Right ventricle myocardium superior (tissue), 1 donor: ENCODE measurements around the gene SPATA21. TPM values are rescaled to one million over a fixed set of nuclear protein-coding genes. Genes with fewer than 3 reads are reported as not detected.
A peak's percentile ranks its signal among the peaks of the same experiment; 100 is the strongest.

Source experiments
- ATAC-seq: fragments of 200-7000 bp; cut with Tn5 transposase; one replicate; pipeline ENCODE4 v1.9.1; 2020; ENCODE audit warnings: mild to moderate bottlenecking; ENCODE audit not compliant: poor library complexity
- DNase-seq: peaks from one replicate; pipeline ENCODE4 v3.0.0-alpha.2; 2020
- intact Hi-C: fragments of 100-400 bp; cut with DNase I; formaldehyde crosslinking; loops from one replicate; pipeline ENCODE4 v1.11.2; 2022
- total RNA-seq: library from RNA; stranded (reverse); fragmentation: NEBNext Ultra II Directional; extraction: Animal tissue kit (Norgen Biotek cat#: 25700); gene quantifications from one replicate; pipeline ENCODE4 v1.2.1, GENCODE V29; 2021
- donor health status: DM: no; HTN: yes; CAD: no; lungs with severe emphysema.

SPATA21 gene
- total RNA-seq, 1 donor from 2014 or later: not detected

DNA sequence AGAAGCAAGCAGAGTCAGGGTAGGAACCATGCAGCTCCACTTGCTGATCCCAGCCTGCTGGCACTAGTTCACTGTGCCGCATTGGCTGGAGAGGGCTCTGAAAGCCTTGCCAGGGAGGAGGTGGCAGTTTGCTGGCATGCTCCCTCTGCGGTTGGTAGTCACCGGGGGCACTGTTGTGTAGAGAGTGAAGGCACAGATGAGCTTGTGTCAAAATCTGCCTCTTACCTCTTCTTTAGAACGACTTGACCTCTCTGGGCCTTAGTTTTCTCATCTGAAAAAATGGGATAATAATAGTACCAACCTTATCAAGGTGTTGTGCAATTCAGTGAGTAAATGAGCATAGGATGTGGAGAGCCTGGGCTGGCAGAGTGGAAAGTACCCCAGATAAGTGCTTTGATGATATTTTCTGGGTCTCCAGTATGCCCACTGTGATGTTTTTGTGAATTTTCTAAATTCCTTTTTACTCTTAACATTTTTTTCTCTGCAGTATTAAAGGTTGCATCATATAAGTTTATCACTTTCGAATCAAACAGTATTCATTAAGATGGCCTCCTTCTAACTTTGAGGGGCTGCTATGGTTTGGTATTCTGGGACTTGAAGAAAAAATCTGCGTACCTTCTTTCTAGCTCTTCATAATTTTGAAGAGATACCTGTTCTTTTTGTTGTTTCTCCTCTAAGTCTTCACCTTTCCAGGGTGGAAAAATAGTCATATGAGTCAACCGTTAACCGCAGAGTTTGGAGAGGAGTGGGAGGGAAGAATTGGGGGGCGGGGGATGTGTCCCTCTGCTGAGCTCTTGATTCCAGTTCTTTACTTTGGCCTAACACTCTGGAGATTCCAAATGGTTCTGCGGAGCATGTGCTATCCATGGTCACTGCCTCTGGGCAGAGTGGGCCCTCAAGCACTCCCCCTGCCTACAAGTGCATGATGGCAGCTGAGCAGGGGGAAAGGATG lies 43.4 kb downstream of the SPATA21 start:
- peak; percentile 23 for ATAC-seq
- intact Hi-C loops: no loop called here
- DNase-seq: peak; percentile 38

DNA sequence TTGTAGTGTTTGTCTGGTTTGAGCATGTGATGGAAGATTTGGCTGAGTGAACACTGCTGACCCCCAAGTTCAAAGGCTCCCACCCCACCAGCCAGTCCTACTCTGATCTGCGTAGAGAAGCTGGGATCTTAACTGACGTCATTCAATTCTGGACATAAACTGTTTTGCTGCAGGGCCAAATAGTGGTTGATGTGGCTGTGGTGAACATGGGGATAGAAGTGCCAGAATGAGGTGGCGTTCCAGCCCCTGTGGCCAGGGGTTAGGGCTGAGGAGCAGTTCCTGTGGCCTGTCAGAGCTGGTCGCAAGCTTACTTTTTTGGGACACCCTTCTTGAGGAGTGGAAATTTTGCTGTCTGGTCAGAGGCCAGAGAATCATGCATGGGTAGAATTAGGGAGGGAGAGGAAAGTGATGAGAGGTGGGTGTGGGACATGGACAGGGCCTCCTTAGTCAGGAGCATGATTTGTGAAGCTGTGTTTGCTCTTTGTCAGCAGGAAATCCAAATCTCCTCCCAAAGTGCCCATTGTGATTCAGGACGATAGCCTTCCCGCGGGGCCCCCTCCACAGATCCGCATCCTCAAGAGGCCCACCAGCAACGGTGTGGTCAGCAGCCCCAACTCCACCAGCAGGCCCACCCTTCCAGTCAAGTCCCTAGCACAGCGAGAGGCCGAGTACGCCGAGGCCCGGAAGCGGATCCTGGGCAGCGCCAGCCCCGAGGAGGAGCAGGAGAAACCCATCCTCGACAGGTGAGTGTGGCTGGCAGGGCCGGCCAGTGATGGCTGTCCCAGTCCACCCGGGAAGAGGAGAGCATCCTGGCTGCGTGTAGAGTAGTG lies 44.3 kb downstream of the SPATA21 start:
- intact Hi-C loops: no loop called here
- ATAC-seq: no peak
- DNase-seq: peak; percentile 36

DNA sequence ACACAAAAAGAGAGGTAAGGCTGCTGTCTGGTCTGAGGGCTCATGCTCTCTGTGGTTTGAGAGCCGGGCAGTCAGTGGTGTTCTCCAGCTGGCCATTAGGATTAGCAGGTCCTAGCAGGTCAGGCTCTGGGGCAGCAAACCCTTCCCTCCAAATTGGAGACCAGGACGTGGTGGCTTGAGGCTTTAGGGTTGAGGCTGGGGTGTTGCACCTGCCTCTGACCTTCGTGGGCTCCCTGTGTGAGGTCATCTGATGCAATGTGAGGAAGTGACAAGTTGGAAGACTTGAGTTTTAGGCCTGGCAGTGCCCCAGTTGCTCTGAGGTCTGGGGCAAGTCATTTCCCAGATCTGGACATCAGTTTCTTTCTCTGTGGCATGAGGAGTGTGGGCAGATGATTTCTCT lies 45.8 kb downstream of the SPATA21 start:
- ATAC-seq (no peak), DNase-seq (peak; percentile 16)
- intact Hi-C loops: no loop called here

GRCh38 chr1:16387201-16388188 lies 49.7 kb downstream of the SPATA21 start:
- peak; percentile 42 for DNase-seq
- intact Hi-C loops: no loop called here

GRCh38 chr1:16386454-16387113 lies 50.6 kb downstream of the SPATA21 start:
- peak; percentile 39 for DNase-seq
- intact Hi-C loops: no loop called here
- ATAC-seq: peak; percentile 74

More at GRCh38 chr1:16387201-16388188, 49.7 kb downstream of the SPATA21 start:
- ATAC-seq: peak; percentile 32

DNA sequence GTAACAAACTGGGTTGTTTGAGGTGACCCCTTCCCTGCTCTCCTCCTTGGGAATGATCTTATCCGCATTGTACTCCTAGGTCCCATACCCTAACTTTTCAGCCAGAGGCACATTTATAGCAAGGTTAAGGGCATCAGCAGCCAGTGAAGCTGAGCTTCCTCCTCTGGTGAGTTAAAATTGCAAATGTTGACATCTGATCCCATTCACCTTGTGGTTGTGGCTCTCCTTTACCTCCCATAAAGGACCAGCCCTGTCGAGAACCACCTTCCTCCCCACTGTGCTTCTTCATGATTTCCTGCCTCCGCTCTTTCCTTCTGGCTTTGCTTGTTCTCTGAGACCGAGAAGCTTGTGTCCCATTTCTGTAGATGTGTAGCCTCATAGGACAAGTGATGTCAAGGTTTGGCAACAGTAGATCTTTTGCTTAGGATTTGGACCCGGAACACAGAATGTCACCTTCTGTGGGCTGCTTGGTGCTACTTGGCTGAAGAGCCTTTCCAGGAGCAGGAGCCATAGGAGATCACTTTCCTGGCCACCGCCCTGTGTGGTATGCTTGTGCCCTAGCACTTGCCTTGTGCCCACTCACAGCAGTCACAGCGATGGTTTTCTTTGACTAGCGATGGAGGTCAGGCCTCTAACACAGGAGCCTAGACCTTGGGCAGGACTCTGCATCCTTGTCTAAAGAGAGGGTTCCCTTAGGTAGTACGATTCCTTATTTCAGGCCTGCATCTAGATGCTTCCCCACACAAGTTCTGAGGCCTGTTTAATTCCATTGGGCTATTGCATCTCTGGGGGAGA lies 51.4 kb downstream of the SPATA21 start:
- DNase-seq (peak; percentile 20), ATAC-seq (no peak)
- intact Hi-C loops: no loop called here

GRCh38 chr1:16383888-16384287 lies 53.3 kb downstream of the SPATA21 start:
- intact Hi-C loops: no loop called here
- DNase-seq (no peak), ATAC-seq (no peak)

GRCh38 chr1:16380868-16381267 lies 56.4 kb downstream of the SPATA21 start:
- ATAC-seq (no peak), DNase-seq (no peak)
- intact Hi-C loops: no loop called here

DNA sequence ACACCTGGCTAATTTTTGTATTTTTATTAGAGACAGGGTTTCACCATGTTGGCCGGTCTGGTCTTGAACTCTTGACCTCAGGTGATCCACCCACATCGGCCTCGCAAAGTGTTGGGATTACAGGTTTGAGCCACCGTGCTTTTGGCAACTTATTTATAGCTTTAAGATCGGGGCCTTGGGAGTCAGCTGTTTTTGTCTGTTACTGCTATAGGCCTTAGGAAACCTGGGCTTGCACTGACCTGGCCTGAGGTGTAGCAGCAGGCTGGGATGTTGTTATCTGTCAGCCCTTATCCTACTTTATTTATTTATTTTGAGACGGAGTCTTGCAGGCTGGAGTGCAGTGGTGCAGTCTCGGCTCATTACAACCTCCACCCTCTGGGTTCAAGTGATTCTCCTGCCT lies 58.8 kb downstream of the SPATA21 start:
- ATAC-seq (no peak), DNase-seq (no peak)
- intact Hi-C loops: no loop called here

GRCh38 chr1:16376971-16377370 lies 60.3 kb downstream of the SPATA21 start:
- ATAC-seq (no peak), DNase-seq (no peak)
- intact Hi-C loops: no loop called here

GRCh38 chr1:16375521-16376340 lies 61.5 kb downstream of the SPATA21 start:
- ATAC-seq: peak; percentile 43
- DNase-seq: no peak
- intact Hi-C loops: no loop called here

GRCh38 chr1:16374266-16374665 lies 63.0 kb downstream of the SPATA21 start:
- intact Hi-C loops: no loop called here
- no peak for DNase-seq
- no peak for ATAC-seq

- ATAC-seq: no peak
- no peak for DNase-seq
- intact Hi-C loops: no loop called here
Measured at GRCh38 chr1:16372535-16373285, 64.5 kb downstream of the SPATA21 start.

DNA sequence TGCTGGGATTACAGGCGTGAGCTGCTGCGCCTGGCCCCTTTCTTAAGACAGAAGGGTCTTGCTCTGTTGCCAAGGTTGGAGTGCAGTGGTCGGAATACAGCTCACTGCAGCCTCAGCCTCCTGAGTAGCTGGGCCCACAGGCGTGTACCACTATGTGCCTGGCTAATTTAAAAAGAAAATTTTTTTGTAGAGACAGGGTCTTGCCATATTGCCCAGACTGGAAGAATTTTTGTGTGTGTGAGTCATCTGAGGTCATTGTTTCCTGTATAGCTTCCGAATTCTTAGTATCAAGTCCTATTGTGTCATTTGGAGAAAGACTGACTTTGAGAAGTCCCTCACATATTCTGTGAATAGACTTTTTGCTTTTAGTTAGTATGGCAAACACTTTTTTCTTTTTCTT lies 65.5 kb downstream of the SPATA21 start:
- ATAC-seq (no peak), DNase-seq (no peak)
- intact Hi-C loops: no loop called here

DNA sequence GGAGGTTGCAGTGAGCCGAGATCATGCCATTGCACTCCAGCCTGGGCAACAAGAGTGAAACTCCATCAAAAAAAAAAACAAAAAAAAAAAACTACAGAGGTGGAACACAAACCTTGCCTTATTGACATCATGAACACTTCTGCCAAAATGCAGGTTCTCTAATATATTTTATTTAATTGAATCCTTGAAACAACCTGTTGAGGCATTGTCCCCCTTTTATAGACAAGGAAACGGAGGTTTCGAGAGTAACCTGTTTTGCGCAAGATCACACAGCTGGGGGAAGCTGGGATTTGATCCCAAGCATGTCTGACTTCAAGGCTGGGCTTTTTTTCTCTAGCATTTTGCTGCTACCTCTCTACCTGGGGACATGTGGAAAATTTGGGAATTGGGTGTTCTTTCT lies 67.4 kb downstream of the SPATA21 start:
- intact Hi-C loops: no loop called here
- no peak for DNase-seq
- no peak for ATAC-seq
